Chondrocyte (in vitro differentiated cells): ENCODE data around the gene TMOD4. TPM values are rescaled to one million over a fixed set of nuclear protein-coding genes. Genes with fewer than 3 reads are reported as not detected.
A peak's percentile ranks its signal among the peaks of the same experiment; 100 is the strongest.

ENCODE experiments used
- DNase-seq: peaks from one replicate; pipeline ENCODE4 v3.0.0; 2021; ENCODE audit warnings: mixed read lengths, low spot score
- H3K27ac Mint-ChIP-seq: one replicate; pipeline ENCODE4 v1.8.0; 2021; ENCODE audit warnings: mild to moderate bottlenecking, moderate library complexity, mixed read lengths; ENCODE audit not compliant: unreplicated experiment
- H3K27me3 Mint-ChIP-seq: 2 replicates; pipeline ENCODE4 v1.8.0; 2021; ENCODE audit warnings: low read depth, mixed read lengths
- H3K36me3 Mint-ChIP-seq: 2 replicates; pipeline ENCODE4 v1.8.0; 2021; ENCODE audit warnings: low read depth, mixed read lengths
- H3K4me1 Mint-ChIP-seq: 2 replicates; pipeline ENCODE4 v1.8.0; 2021; ENCODE audit warnings: low read depth, mild to moderate bottlenecking, mixed read lengths
- H3K4me3 Mint-ChIP-seq: one replicate; pipeline ENCODE4 v1.8.0; 2021; ENCODE audit warnings: mild to moderate bottlenecking, moderate library complexity, mixed read lengths; ENCODE audit not compliant: unreplicated experiment
- H3K9me3 Mint-ChIP-seq: 2 replicates; pipeline ENCODE4 v1.8.0; 2021; ENCODE audit warnings: low read depth, mixed read lengths
- CTCF ChIP-seq: fragments of 200-600 bp; sonication (generic); IDR thresholded peaks from 2 replicates; pipeline ENCODE4 v1.5.0; 2021; ENCODE audit warnings: antibody characterized with exemption, mild to moderate bottlenecking, moderate library complexity
- long read RNA-seq: library from polyadenylated mRNA; stranded (forward); transcript quantifications from one replicate; pipeline ENCODE4 v2.0.0, GENCODE V29; 2021
- total RNA-seq: library from RNA; stranded (reverse); gene quantifications from 3 replicates; pipeline ENCODE4 v1.2.1, GENCODE V29; 2021

Gene TMOD4
- total RNA-seq = 0.60 to 1.9 TPM in 2 of 3 replicates, not detected in the other
- long read RNA-seq = 0 reads

DNA sequence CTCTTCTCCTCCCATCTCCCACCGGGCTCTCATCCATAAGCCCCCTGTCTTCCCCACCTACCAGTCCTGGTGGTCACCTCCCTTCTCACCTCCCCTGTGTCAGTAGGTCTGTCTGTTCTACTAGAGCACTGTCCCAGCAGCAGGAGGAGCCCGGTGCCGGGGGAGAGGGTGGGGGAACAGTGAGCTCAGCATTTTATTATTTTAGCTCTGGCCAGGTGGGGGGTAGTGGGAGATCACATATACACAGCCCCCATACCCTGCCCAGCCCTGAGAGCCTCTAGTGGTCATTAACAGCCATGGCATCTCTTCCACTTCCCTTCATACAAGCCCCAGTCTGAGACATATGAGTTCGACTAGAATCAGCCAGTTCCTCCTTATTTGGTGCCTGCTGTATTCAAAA, at the start of gene TMOD4:
TSS of gene TMOD4 (minus strand) at position 119 of the 400 bp plus-strand sequence. CDS start 1,106 bp downstream, outside the sequence.
- H3K36me3 Mint-ChIP-seq = peaks cover 19% of the 10 kb centered on the region
- no peaks in the 10 kb centered on the region for H3K27me3 Mint-ChIP-seq
- no peak for DNase-seq
- no peaks in the 10 kb centered on the region for H3K4me1 Mint-ChIP-seq
- TF ChIP-seq CTCF = peak; percentile 75
- H3K27ac Mint-ChIP-seq = peak within 1 kb of the TSS; percentile 52
- no peaks in the 10 kb centered on the region for H3K9me3 Mint-ChIP-seq
- no peak within 1 kb of the TSS for H3K4me3 Mint-ChIP-seq

DNA sequence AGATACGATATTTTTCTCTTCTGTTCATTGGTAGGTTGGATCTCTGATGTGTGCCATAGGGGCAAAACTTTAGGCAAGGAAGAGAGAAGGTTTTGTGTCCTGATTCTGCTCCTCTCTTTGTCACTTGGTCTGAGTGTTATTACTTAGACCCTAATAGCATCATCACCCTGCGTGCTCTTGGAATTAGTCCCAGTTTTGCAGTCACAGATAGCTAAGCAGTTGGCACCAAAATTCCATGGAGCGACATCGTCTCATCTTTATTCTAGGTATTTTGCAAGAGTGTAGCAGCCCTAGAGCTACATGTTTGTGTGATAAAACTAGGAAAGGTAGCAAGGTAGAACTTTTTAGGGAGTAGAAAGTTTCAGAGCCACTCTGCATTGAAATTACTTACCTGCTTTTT, 46.3 kb upstream of the TMOD4 start:
- Mint-ChIP-seq H3K27me3 (no peaks in the 10 kb centered on the region), H3K4me1 (peaks cover 10% of the 10 kb centered on the region), H3K4me3 (no peak overlapping the region), H3K9me3 (no peaks in the 10 kb centered on the region), H3K27ac (peak overlapping the region; percentile 11), H3K36me3 (peaks cover 10% of the 10 kb centered on the region)
- TF ChIP-seq CTCF = no peak
- DNase-seq = no peak

DNA sequence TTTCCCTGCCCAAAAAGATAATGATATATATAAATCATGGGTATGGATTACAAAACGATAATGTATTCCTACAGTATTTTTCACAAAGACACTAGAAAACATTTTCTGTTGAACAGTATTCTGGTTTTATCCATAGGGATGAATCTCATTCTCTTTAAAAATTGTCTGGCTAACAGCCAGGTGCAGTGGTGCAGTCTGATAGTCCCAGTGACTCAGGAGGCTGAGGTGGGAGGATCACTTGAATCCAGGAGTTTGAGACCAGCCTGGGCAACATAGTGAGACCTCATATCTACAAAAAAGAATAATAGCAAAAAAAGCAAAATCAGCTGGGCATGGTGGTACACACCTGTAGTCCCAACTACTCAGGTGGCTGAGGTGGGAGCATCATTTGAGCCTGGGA, 45.8 kb upstream of the TMOD4 start:
- Mint-ChIP-seq H3K9me3 (no peaks in the 10 kb centered on the region), H3K27me3 (no peaks in the 10 kb centered on the region), H3K4me1 (peaks cover 11% of the 10 kb centered on the region), H3K36me3 (peaks cover 9% of the 10 kb centered on the region), H3K4me3 (no peak overlapping the region), H3K27ac (no peak overlapping the region)
- no peak for DNase-seq
- no peak for TF ChIP-seq CTCF

GRCh38 chr1:151213560-151213959, 37.8 kb upstream of the TMOD4 start:
- no peak for TF ChIP-seq CTCF
- Mint-ChIP-seq H3K9me3 (no peaks in the 10 kb centered on the region), H3K27ac (peak overlapping the region; percentile 24), H3K27me3 (no peaks in the 10 kb centered on the region), H3K4me3 (no peak overlapping the region), H3K4me1 (peaks cover 19% of the 10 kb centered on the region), H3K36me3 (peaks cover 18% of the 10 kb centered on the region)
- no peak for DNase-seq

DNA sequence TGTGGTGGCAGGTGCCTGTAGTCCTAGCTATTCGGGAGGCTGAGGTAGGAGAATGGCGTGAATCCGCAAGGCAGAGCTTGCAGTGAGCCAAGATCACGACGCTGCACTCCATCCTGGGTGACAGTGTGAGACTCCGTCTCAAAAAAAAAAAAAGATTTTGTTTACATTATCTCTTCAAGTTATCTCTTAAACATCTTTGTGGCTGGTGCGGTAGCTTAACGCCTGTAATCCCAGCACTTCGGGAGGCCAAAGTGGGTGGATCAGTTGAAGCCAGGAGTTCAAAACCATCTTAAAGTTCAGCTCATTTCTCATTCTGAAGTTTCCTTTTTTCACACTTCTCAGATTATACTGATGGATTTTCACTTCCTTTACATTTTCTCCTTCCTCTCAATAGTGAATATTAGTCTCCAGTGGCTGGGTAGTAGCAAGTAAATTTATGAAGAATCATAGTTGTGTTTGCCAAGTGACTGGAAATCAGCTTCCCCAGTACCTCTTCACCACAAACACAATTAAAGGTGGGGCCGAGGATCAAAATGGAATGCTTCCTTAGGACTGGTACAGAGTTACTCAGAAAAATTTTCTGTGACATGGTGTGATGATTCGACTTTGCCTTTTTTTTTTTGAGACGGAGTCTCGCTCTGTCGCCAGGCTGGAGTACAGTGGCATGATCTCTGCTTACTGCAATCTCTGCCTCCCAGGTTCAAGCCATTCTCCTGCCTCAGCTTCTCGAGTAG, 36.4 kb upstream of the TMOD4 start:
- no peak for TF ChIP-seq CTCF
- peak; percentile 14 for DNase-seq
- H3K36me3 Mint-ChIP-seq = peaks cover 18% of the 10 kb centered on the region
- peaks cover 20% of the 10 kb centered on the region for H3K4me1 Mint-ChIP-seq
- H3K4me3 Mint-ChIP-seq = no peak overlapping the region
- no peaks in the 10 kb centered on the region for H3K9me3 Mint-ChIP-seq
- H3K27me3 Mint-ChIP-seq = no peaks in the 10 kb centered on the region
- H3K27ac Mint-ChIP-seq = peak overlapping the region; percentile 75
